Activated CD4-positive, alpha-beta T cell treated with anti-CD3 and anti-CD28 coated beads, Interleukin-2, amount 50 U/mL, for 48 hours (primary cell): Measurements from ENCODE around the gene BLZF1.
A peak's percentile ranks its signal among the peaks of the same experiment; 100 is the strongest.
"Not testable (repeated sequence)": the region's sequence is repeated elsewhere in the genome, so short reads cannot be mapped to it uniquely, and the experiment has no call there.

Experiments
- DNase-seq, 2 experiments: peaks; one replicate each; pipeline ENCODE4 v3.0.0-alpha.2; 2020

Gene BLZF1

GRCh38 chr1:169361281-169361680 is 6.7 kb upstream of the BLZF1 start:
- no peak for DNase-seq

GRCh38 chr1:169363046-169363730 is 4.8 kb upstream of the BLZF1 start:
- DNase-seq = peak; percentile 33 to 41

GRCh38 chr1:169364948-169365347 is 3.0 kb upstream of the BLZF1 start:
- no peak for DNase-seq

- no peak for DNase-seq
Measured at GRCh38 chr1:169367096-169367685, 804 bp upstream of the BLZF1 start.

GRCh38 chr1:169368406-169368769 is 393 bp downstream of the BLZF1 start:
- DNase-seq = peak; percentile 22 to 28

GRCh38 chr1:169371404-169371803 is 3.4 kb downstream of the BLZF1 start:
- DNase-seq = no peak

GRCh38 chr1:169381162-169381561 is 13.2 kb downstream of the BLZF1 start:
- no peak for DNase-seq

GRCh38 chr1:169383449-169383848 is 15.5 kb downstream of the BLZF1 start:
- no peak for DNase-seq

- no peak for DNase-seq
Measured at GRCh38 chr1:169387399-169387798, 19.4 kb downstream of the BLZF1 start.

GRCh38 chr1:169390303-169390702 is 22.3 kb downstream of the BLZF1 start:
- DNase-seq = no peak

- no peak for DNase-seq
Measured at GRCh38 chr1:169392406-169392805, 24.4 kb downstream of the BLZF1 start.

- no peak for DNase-seq
Measured at GRCh38 chr1:169395955-169396354, 28.0 kb downstream of the BLZF1 start.

- DNase-seq = not testable (repeated sequence)
Measured at GRCh38 chr1:169402578-169402977, 34.6 kb downstream of the BLZF1 start.

GRCh38 chr1:169408340-169408739 is 40.3 kb downstream of the BLZF1 start:
- DNase-seq = not testable (repeated sequence)

- no peak for DNase-seq
Measured at GRCh38 chr1:169414952-169415351, 47.0 kb downstream of the BLZF1 start.

GRCh38 chr1:169421309-169421708 is 53.3 kb downstream of the BLZF1 start:
- no peak for DNase-seq

- no peak for DNase-seq
Measured at GRCh38 chr1:169426174-169426705, 58.2 kb downstream of the BLZF1 start.

GRCh38 chr1:169427081-169427641 is 59.2 kb downstream of the BLZF1 start, which contains the start of gene CCDC181:
Gene CCDC181 (minus strand): TSS chr1:169427474. CDS start chr1:169424927, 2,547 bp downstream.
- DNase-seq = peak; percentile 70 to 76
